Retinal pigment epithelial cell (primary cell): ENCODE data around the gene ROBO1.

Experiments used
- DNase-seq: peaks from one replicate; pipeline ENCODE4 v3.0.0-alpha.2; 2010; ENCODE audit warnings: low read depth
- H3K4me3 ChIP-seq: 2 replicates; pipeline ENCODE4 v1.5.1; 2011; ENCODE audit warnings: mild to moderate bottlenecking, low read length, control low read depth, moderate library complexity
- TF ChIP-seq, protein P1 (sequence below): conservative IDR thresholded peaks from 2 replicates; pipeline ENCODE4 v1.5.1; 2011; ENCODE audit warnings: low read depth, low read length, control low read depth, inconsistent platforms

Gene ROBO1

DNA sequence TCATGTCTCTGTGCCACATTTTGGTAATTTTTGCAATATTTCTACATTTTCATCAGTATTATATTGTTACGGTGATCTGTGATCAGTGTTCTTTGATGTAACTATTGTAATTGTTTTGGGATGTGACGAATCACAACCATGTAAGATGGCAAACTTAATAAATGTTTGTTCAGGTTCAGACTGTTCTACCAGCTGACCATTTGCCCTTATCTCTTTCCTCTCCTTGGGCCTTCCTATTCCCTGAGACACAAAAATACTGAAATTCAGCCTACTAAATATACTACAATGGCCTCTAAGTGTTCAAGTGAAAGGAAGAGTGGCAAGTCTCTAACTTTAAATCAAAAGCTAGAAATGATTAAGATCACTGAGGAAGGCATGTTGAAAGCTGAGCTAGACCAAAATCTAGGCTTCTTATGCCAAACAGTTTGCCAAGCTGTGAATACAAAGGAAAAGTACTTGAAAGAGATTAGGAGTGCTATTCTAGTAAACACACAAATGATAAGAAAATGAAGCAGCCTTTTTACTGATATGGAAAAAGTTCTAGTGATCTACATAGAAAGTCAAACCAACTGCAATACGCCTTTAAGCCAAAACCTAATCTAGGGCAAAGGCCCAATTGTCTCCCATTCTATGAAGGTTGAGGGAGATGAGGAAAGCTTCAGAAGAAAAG lies 952.8 kb downstream of the ROBO1 start:
- no peak for DNase-seq
- H3K4me3 ChIP-seq: no peak overlapping the region
- TF ChIP-seq, protein P1, sequence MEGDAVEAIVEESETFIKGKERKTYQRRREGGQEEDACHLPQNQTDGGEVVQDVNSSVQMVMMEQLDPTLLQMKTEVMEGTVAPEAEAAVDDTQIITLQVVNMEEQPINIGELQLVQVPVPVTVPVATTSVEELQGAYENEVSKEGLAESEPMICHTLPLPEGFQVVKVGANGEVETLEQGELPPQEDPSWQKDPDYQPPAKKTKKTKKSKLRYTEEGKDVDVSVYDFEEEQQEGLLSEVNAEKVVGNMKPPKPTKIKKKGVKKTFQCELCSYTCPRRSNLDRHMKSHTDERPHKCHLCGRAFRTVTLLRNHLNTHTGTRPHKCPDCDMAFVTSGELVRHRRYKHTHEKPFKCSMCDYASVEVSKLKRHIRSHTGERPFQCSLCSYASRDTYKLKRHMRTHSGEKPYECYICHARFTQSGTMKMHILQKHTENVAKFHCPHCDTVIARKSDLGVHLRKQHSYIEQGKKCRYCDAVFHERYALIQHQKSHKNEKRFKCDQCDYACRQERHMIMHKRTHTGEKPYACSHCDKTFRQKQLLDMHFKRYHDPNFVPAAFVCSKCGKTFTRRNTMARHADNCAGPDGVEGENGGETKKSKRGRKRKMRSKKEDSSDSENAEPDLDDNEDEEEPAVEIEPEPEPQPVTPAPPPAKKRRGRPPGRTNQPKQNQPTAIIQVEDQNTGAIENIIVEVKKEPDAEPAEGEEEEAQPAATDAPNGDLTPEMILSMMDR: no peak

DNA sequence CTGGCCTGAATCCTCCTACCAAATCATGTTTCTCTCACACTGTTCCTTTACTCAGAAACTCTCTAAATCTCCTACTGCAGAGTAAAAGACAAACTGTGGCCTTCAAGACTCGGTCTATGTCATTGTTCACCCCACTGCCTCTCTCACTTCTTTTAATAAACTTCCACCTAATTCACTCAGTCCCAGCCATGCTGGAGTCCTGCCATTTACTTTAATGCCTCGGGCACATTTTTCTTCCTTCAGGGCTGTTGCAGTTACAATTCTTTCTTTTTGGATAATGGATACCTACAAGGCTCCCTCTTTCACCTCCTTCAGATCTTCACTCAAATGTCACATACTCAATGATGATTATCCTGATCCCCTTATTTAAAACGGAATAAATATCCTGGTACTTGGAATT lies 955.6 kb downstream of the ROBO1 start:
- no peak overlapping the region for H3K4me3 ChIP-seq
- TF ChIP-seq, protein P1: no peak
- no peak for DNase-seq

DNA sequence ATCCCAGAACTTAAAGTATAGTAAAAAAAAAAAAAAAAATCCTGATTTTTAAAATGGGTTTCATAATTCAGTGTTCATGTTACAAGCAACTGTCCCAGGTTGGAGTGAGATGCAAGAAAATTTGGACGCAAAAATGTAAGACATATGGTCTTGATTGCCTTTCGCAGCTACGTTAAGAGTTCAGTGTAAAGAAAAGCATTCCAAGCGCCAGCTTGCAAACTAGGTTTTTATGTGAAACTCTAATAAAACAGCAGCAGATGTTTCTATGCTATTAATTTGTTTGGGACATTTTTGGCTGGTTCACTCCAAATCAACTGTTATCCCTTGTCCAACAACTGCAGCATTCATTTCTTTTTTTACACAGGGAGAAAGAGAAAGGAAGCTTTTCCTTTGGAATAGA lies 957.8 kb downstream of the ROBO1 start:
- TF ChIP-seq, protein P1: no peak
- no peak for DNase-seq

DNA sequence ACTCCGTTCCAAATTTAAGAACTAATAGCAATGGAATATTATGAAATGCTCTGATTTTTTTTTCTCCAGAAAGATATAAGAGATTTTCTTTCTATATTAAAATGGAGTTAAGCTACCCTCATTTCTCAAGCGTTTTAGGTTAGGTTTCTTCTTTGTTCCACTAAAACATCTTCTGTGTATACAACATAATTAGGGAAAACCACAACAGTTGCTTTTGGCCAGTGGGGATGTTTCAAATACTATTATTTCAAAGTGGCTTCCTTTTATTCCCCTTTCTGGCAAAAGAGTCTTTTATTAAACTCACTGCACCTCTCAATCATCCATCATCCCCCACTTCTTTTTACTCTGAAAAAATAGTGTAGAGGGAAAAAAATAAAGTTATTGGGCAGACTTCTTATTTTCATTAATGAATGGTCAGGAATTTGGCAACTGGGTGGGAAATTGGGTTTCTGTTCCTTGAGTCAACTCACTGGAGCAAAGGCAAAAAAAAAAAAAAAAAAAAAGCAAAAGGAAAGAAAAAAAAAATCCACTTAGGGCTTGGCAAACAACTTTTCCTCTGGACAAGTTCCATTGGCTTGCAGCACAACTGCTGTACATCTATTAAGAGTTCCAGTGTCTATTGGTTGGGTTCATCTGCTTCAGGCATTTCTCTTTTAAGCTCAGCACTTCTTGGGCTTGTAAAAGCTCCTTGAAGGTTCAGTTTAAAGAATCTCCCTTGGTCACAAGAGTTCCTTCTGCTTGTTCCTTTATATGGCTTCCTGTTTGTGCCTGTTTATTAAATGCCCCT lies 963.4 kb downstream of the ROBO1 start:
- DNase-seq: no peak
- H3K4me3 ChIP-seq: no peak overlapping the region
- TF ChIP-seq, protein P1: no peak

More for the DNA sequence above, 957.8 kb downstream of the ROBO1 start:
- H3K4me3 ChIP-seq: no peak overlapping the region

DNA sequence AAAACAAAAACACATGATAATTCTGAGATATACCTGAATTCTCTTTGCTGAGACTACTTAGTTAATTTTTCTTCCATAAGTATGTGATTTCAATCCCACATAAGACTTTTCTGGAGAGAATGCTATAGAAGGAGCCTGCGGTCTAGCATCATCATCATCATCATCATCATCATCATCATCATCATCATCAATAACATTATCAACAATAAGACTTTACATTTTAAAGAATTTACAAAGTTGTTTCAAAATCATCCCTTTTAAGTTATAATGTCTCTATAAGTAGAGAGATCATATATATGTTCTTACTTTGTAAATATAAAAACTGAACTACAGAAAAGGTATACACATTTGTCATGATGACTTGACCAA lies 965.3 kb downstream of the ROBO1 start:
- TF ChIP-seq, protein P1: no peak
- H3K4me3 ChIP-seq: no peak overlapping the region
- no peak for DNase-seq

DNA sequence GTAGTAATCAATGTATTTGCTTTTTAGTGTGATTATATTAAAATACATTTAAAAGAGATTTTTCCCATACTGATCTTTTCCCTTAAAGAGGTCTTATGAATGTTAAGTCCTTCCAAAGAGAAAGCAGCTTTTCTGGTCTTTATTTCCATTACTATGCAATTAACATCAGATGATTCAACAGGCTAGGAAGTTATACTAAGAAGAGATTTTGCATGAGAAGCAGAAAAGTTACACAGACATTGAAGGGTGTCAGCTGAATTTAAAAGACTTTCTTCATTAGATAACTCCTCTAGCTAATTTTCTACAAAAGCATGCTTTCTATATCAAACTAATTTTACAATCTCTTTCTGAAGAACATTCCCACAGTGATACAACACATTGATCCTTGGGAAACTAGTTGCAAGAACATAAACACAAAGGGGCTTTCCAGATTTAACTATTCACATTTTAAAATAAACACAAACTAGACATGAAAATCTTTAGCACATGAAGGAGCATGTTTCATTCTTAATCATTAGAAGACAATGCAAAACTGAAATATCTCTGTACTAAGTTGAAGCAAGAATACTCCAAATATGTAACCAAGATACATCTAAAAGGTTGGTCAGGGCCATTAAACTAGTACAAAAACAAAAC lies 965.8 kb downstream of the ROBO1 start:
- DNase-seq: peak; percentile 18
- no peak overlapping the region for H3K4me3 ChIP-seq
- TF ChIP-seq, protein P1: no peak
